ENCODE results near the gene SLC24A4.

- TF ChIP-seq CTCF (optimal IDR thresholded peaks at IDR 0.05 in 1 of 3, IDR thresholded peaks at IDR 0.05 in 1 of 3, conservative IDR thresholded peaks at IDR 0.05 in 1 of 3; ENCODE audit: extremely low read depth in 1 of 3, insufficient read depth in 2 of 3, low read length in 3 of 3) (no peak), EZH2 (IDR thresholded peaks at IDR 0.05; ENCODE audit: low read length) (no peak)
Observed at GRCh38 chr14:92437309-92437708, 114.3 kb downstream of the SLC24A4 start.
